ENCODE measurements around the gene SHLD1. TPM values are rescaled to one million over a fixed set of nuclear protein-coding genes. Genes with fewer than 3 reads are reported as not detected.

Gene SHLD1
- total RNA-seq, 4 donors from 2014 or later = 4.0 to 11.7 (median 4.7) TPM

DNA sequence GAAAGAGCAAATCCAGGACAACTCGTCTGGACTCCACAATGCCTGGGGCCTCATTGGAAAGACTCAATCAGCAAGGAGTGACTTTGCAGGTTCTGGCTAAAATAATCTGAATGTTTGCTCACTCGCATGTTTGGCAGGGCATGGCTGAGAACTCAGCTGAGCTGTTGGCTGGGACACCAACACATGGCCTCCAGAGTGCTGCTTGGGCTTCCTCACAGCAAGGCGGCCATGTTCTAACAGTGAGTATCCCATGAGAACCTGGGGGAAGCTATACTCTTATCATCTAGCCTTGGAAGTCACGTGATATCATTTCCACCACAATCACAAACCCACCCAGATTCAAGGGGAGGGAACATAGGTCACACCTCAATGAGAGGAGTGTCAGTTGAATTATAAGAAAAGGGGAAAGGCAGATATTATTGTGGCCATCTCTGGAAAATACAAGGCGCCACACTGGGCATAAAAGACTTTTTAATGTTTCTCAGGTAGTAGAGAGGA is 23.1 kb upstream of the SHLD1 start:
- TF ChIP-seq, protein P1, sequence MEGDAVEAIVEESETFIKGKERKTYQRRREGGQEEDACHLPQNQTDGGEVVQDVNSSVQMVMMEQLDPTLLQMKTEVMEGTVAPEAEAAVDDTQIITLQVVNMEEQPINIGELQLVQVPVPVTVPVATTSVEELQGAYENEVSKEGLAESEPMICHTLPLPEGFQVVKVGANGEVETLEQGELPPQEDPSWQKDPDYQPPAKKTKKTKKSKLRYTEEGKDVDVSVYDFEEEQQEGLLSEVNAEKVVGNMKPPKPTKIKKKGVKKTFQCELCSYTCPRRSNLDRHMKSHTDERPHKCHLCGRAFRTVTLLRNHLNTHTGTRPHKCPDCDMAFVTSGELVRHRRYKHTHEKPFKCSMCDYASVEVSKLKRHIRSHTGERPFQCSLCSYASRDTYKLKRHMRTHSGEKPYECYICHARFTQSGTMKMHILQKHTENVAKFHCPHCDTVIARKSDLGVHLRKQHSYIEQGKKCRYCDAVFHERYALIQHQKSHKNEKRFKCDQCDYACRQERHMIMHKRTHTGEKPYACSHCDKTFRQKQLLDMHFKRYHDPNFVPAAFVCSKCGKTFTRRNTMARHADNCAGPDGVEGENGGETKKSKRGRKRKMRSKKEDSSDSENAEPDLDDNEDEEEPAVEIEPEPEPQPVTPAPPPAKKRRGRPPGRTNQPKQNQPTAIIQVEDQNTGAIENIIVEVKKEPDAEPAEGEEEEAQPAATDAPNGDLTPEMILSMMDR (IDR thresholded peaks at IDR 0.05) = no peak
- Histone ChIP-seq H3K36me3 (no peaks in the 10 kb centered on the region), H3K27me3 (no peaks in the 10 kb centered on the region), H3K4me3 (replicated peaks in 1 of 3) (no peak overlapping the region), H3K4me1 (peaks cover 0 to 4% of the 10 kb centered on the region in 2 donors), H3K27ac (no peak overlapping the region), H3K9me3 (no peaks in the 10 kb centered on the region)
- intact Hi-C loops (cut with DNase I) = no loop called here
- whole genome bisulfite sequencing, 2 donors = 78 to 82% methylated on average over 5 of the region's 5 CpGs
- DNase-seq = no peak

DNA sequence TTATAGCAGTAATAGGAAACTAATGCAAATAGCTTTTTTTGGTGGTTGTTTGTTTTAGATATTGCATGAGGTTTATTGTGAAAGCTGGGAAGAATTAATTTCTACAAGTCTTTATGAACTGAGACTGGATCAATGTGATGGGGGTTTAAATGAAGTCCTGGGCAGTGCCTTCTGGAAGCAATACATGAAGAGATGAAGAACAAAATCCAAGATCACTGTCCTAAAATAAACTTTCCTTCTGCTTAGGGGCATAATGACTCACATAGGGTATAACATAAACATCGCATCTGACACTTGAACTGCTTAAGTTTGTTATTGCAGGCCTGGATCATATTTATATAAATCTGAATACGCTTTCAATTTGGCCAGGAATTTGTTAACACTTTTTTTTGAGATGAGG is 20.9 kb upstream of the SHLD1 start:
- no peak for DNase-seq
- TF ChIP-seq, protein P1 (IDR thresholded peaks at IDR 0.05) = no peak
- no peak for TF ChIP-seq POLR2A (IDR thresholded peaks at IDR 0.05)
- intact Hi-C loops (cut with DNase I) = no loop called here
- Histone ChIP-seq H3K27ac (no peak overlapping the region), H3K4me3 (replicated peaks in 1 of 3) (no peak overlapping the region), H3K9me3 (no peaks in the 10 kb centered on the region), H3K4me1 (no peaks in the 10 kb centered on the region), H3K27me3 (no peaks in the 10 kb centered on the region), H3K36me3 (no peaks in the 10 kb centered on the region)
- 87 to 98% methylated on average over 2 of the region's 2 CpGs for WGBS, 2 donors

DNA sequence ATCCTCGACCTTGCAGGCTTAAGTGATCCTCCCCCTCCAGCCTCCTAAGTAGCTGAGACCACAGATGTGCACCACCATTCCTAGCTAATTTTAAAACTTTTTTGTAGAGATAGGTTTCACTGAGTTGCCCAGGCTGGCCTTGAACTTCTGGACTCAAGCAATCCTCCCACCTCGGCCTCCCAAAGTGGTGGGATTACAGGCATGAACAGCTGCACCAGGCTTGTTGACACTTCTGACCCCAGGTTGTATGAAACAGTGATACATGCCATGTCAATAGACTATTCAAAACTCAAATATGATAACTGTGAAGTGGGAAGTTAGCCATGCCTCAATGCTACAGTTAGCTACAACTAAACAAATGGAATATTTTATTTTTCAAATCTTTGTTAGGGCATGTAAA is 20.1 kb upstream of the SHLD1 start:
- Histone ChIP-seq H3K27ac (no peak overlapping the region), H3K36me3 (no peaks in the 10 kb centered on the region), H3K4me3 (replicated peaks in 1 of 3) (no peak overlapping the region), H3K4me1 (no peaks in the 10 kb centered on the region), H3K27me3 (no peaks in the 10 kb centered on the region), H3K9me3 (no peaks in the 10 kb centered on the region)
- TF ChIP-seq, protein P1 (IDR thresholded peaks at IDR 0.05) = no peak
- no peak for TF ChIP-seq POLR2A (IDR thresholded peaks at IDR 0.05)
- DNase-seq = no peak
- intact Hi-C loops (cut with DNase I) = loop anchor here (10.0 kb wide), 1 partner anchor 45 kb away; no protein-coding TSS in a partner anchor
- 80% methylated on average over 2 of the region's 2 CpGs for WGBS, 2 donors

DNA sequence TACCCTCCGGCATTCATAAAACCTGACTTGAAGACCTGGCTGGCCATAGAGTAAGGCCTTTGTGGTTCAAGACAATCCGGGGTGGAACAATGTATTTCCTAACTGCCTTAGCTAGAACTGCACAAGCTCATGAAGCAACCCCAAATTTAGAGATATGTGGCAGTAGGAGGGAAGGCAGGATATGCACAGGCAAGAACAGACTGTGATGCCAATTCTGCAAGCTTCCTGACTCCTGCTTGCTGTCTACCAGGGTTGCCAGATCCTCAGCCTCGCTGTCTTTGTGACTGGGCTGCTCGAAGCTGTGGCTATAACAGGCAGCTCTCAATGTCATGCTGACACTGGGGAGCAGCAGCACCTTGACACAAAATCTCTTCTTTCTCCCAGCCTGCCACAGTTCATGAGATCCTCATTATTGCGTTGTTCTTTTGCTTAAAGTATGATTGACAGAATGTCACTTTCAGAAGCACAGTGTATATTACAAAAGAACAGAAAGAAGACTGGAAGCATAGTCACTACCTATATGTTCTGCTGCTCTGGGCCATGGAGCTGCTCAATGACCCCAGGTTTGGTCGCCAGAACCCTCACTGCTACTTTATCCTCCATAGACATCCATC is 18.3 kb upstream of the SHLD1 start:
- H3K4me1 ChIP-seq = no peaks in the 10 kb centered on the region
- no peak overlapping the region for H3K4me3 ChIP-seq (replicated peaks in 1 of 3)
- no peaks in the 10 kb centered on the region for H3K36me3 ChIP-seq
- H3K27me3 ChIP-seq = no peaks in the 10 kb centered on the region
- TF ChIP-seq POLR2A (IDR thresholded peaks at IDR 0.05) = no peak
- TF ChIP-seq, protein P1 (IDR thresholded peaks at IDR 0.05) = no peak
- no peaks in the 10 kb centered on the region for H3K9me3 ChIP-seq
- intact Hi-C loops (cut with DNase I) = loop anchor here (10.0 kb wide), 1 partner anchor 47 kb away; no protein-coding TSS in a partner anchor
- no peak overlapping the region for H3K27ac ChIP-seq
- 77 to 83% methylated on average over 6 of the region's 6 CpGs for WGBS, 2 donors
- DNase-seq = no peak

DNA sequence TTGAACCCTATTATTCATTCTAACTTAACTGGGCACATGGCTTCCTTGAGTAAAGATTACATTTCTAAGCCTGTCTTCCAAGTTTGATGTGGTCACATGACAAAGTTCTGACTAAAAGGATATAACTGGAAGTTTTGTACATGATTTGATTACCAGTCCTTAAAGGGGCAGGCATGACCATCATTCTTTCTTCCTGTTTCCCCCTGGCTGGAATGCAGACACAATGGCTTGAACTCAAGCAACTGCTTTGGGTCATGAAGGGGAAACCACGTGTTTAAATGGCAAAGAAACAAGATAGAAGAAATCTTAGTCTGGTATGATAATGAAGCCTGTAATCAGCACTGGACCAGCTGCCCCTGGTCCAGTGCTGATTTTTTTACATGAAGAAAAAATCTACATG is 15.6 kb upstream of the SHLD1 start:
- no peak for TF ChIP-seq POLR2A (IDR thresholded peaks at IDR 0.05)
- H3K4me1 ChIP-seq = peaks cover 0 to 8% of the 10 kb centered on the region in 2 donors
- intact Hi-C loops (cut with DNase I) = loop anchor here (10.0 kb wide), 1 partner anchor 50 kb away; no protein-coding TSS in a partner anchor
- no peaks in the 10 kb centered on the region for H3K36me3 ChIP-seq
- no peaks in the 10 kb centered on the region for H3K9me3 ChIP-seq
- WGBS, 2 donors = 77 to 81% methylated on average over 1 of the region's 1 CpG
- no peak for DNase-seq
- no peak overlapping the region for H3K27ac ChIP-seq
- no peaks in the 10 kb centered on the region for H3K27me3 ChIP-seq
- no peak overlapping the region for H3K4me3 ChIP-seq (replicated peaks in 1 of 3)
